ENCODE measurements around the gene TEDC2. TPM values are rescaled to one million over a fixed set of nuclear protein-coding genes. Genes with fewer than 3 reads are reported as not detected.

Gene TEDC2
- total RNA-seq, 3 donors from 2014 or later: 0.98 to 1.0 TPM; not detected in 1

DNA sequence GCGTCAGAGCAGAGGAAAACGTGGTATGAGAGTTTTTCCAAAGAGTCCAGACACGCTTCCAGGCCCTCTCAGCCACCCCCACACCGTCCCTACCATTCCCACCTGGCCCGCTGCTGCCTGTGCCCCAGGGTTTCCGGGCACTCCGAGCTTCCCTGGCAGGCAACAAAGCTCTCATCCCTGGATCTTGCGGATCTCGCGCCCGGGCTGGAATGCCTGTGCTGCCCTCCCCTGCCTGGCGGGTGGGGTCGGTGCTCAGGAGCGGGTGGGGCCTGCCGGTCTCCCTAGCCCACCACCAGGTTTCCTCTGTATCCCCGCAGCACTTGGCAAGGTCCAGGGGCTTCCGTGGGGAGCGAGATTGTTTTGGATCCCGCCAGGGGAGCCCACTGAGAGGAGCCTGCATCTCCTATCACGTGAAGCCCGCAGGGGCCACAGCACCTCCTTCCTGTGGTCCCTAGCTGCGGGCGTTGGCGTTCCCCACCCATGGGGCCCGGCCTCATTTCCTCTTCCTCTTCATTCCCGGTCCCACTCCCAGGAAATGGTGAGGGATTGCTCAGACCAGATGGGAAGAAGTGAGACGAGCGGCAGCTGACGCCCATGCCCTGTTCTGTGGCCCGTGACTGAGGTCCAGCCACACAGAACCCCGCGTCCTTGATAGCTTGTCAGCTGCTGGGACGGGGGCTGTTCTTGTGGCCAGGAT is 26.1 kb downstream of the TEDC2 start:
- no peaks in the 10 kb centered on the region for H3K27me3 ChIP-seq
- peak overlapping the region; percentile 29 to 90 for H3K27ac ChIP-seq
- peaks cover 10 to 27% of the 10 kb centered on the region in 2 donors for H3K4me1 ChIP-seq
- intact Hi-C loops (cut with DNase I; ENCODE audit: low total_unique reads): no loop called here
- no peaks in the 10 kb centered on the region for H3K36me3 ChIP-seq
- H3K9me3 ChIP-seq: no peaks in the 10 kb centered on the region
- TF ChIP-seq CTCF (IDR thresholded peaks at IDR 0.05) (no peak), POLR2AphosphoS5 (IDR thresholded peaks at IDR 0.05) (no peak), POLR2A (IDR thresholded peaks at IDR 0.05) (no peak)
- no peak for DNase-seq (ENCODE audit: low spot score in 2 of 2)
- peak overlapping the region in 2 of 3 donors; percentile 7 to 26 for H3K4me3 ChIP-seq

DNA sequence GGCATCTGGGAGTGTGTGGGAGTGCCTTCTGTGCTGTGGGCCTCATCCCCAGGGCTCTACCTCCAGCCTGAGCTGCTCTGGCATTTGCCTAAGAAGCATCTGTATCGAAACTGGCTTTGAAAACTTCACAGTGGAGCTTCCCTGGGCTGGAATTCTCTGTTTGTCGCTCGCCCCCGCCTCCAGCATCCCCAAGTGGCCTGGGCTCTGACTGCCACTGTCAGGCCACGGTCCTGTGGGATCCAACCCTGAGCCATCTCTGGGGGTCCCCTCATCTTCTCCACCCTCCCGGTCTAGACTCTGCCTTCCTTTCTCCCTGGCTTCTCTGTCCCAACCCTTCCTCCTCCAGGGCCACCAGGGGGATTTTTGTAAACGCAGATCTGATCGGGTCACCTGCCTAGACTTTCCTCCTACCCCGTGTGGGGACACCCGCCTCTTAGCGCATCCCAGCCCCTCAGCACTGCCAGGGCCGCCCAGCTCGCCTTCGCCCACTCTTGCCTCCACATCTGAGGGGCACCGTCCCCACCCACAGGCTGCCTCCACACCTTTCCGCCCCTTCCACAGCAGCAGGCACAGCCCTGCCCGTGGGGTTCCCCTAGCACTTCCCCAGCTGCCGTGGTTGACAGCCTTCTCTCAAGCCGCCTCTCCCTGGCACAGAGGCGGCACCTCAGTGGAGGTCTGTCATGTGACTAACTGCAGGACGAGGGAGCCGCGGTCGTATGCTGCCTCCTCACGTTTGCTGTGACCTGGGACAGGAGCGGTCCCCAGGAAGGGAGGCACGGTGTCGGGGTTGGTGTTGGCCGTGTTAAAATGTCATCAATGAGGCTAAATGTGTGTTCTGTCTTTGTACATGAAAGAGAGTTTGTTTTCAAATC is 27.0 kb downstream of the TEDC2 start:
- H3K36me3 ChIP-seq: no peaks in the 10 kb centered on the region
- H3K27me3 ChIP-seq: no peaks in the 10 kb centered on the region
- peak; percentile 71 to 74 for DNase-seq (ENCODE audit: low spot score in 2 of 2)
- peaks cover 10 to 25% of the 10 kb centered on the region in 2 donors for H3K4me1 ChIP-seq
- no peak overlapping the region for H3K4me3 ChIP-seq
- peak overlapping the region; percentile 29 to 90 for H3K27ac ChIP-seq
- TF ChIP-seq POLR2A (IDR thresholded peaks at IDR 0.05): no peak
- peak in 1 of 3 donors; percentile 16 for TF ChIP-seq CTCF (IDR thresholded peaks at IDR 0.05)
- TF ChIP-seq POLR2AphosphoS5 (IDR thresholded peaks at IDR 0.05): no peak
- H3K9me3 ChIP-seq: no peaks in the 10 kb centered on the region
- intact Hi-C loops (cut with DNase I; ENCODE audit: low total_unique reads): no loop called here

GRCh38 chr16:2487517-2487842 is 27.6 kb downstream of the TEDC2 start:
- no peaks in the 10 kb centered on the region for H3K27me3 ChIP-seq
- peaks cover 8 to 19% of the 10 kb centered on the region in 2 donors for H3K4me1 ChIP-seq
- no peaks in the 10 kb centered on the region for H3K9me3 ChIP-seq
- peak overlapping the region; percentile 48 to 90 for H3K27ac ChIP-seq
- TF ChIP-seq CTCF (IDR thresholded peaks at IDR 0.05) (no peak), POLR2A (IDR thresholded peaks at IDR 0.05) (no peak), POLR2AphosphoS5 (IDR thresholded peaks at IDR 0.05) (no peak)
- H3K36me3 ChIP-seq: no peaks in the 10 kb centered on the region
- no peak overlapping the region for H3K4me3 ChIP-seq
- DNase-seq (ENCODE audit: low spot score in 2 of 2): no peak
- intact Hi-C loops (cut with DNase I; ENCODE audit: low total_unique reads): no loop called here

GRCh38 chr16:2487903-2488531 is 28.1 kb downstream of the TEDC2 start:
- Histone ChIP-seq H3K4me3 (no peak overlapping the region), H3K27ac (peak overlapping the region in 1 of 2 donors; percentile 48), H3K4me1 (peaks cover 6 to 17% of the 10 kb centered on the region in 2 donors), H3K27me3 (no peaks in the 10 kb centered on the region), H3K36me3 (no peaks in the 10 kb centered on the region), H3K9me3 (no peaks in the 10 kb centered on the region)
- TF ChIP-seq POLR2AphosphoS5 (IDR thresholded peaks at IDR 0.05): no peak
- TF ChIP-seq CTCF (IDR thresholded peaks at IDR 0.05): no peak
- TF ChIP-seq POLR2A (IDR thresholded peaks at IDR 0.05): no peak
- intact Hi-C loops (cut with DNase I; ENCODE audit: low total_unique reads): no loop called here
- DNase-seq (ENCODE audit: low spot score in 2 of 2): no peak
